GM23248 (cell line): ENCODE measurements around the gene CRISPLD2.

ENCODE experiments used
- EZH2 ChIP-seq: fragments of 200-600 bp; sonication (generic); IDR thresholded peaks from 2 replicates; pipeline ENCODE4 v1.6.1; 2018; ENCODE audit warnings: antibody characterized with exemption, mild to moderate bottlenecking; ENCODE audit not compliant: insufficient read depth, poor library complexity, severe bottlenecking
- EZH2phosphoT487 ChIP-seq: fragments of 200-600 bp; sonication (generic); IDR thresholded peaks from 2 replicates; pipeline ENCODE4 v1.6.1; 2018; ENCODE audit warnings: antibody characterized with exemption, moderate library complexity, mild to moderate bottlenecking, low read depth; ENCODE audit not compliant: insufficient read depth

GRCh38 chr16:84804326-84804725, 15.5 kb upstream of the CRISPLD2 start:
- TF ChIP-seq EZH2 (no peak), EZH2phosphoT487 (no peak)
